Activated CD8-positive, alpha-beta memory T cell treated with anti-CD3 and anti-CD28 coated beads for 48 hours (primary cell): ENCODE data around the gene EPHB2.
"Not testable (repeated sequence)": the region's sequence is repeated elsewhere in the genome, so short reads cannot be mapped to it uniquely, and the experiment has no call there.

ENCODE experiments used
- DNase-seq, 3 experiments: peaks; one replicate each; pipeline ENCODE4 v3.0.0-alpha.2; 2020; ENCODE audit warnings: low read depth in 2 of 3, low spot score in 2 of 3

Gene EPHB2

GRCh38 chr1:22935433-22935832 lies 224.8 kb downstream of the EPHB2 start:
- DNase-seq, result no peak

- no peak for DNase-seq
Measured at GRCh38 chr1:22936681-22937080, 226.0 kb downstream of the EPHB2 start.

- no peak for DNase-seq
Measured at GRCh38 chr1:22941257-22941656, 230.6 kb downstream of the EPHB2 start.

- no peak for DNase-seq
Measured at GRCh38 chr1:22944346-22945055, 233.9 kb downstream of the EPHB2 start.

GRCh38 chr1:22945171-22945570 lies 234.5 kb downstream of the EPHB2 start:
- not testable (repeated sequence) for DNase-seq

GRCh38 chr1:22949822-22950331 lies 239.2 kb downstream of the EPHB2 start:
- no peak for DNase-seq

GRCh38 chr1:22951796-22952195 lies 241.2 kb downstream of the EPHB2 start:
- DNase-seq, result no peak

- DNase-seq, result no peak
Measured at GRCh38 chr1:22952694-22953056, 242.0 kb downstream of the EPHB2 start.

- DNase-seq, result no peak
Measured at GRCh38 chr1:22953057-22953739, 242.6 kb downstream of the EPHB2 start.

- DNase-seq, result no peak
Measured at GRCh38 chr1:22953740-22954141, 243.1 kb downstream of the EPHB2 start.

- DNase-seq, result no peak
Measured at GRCh38 chr1:22955146-22955545, 244.5 kb downstream of the EPHB2 start.

- no peak for DNase-seq
Measured at GRCh38 chr1:22957066-22957465, 246.4 kb downstream of the EPHB2 start.

GRCh38 chr1:22958556-22958955 lies 247.9 kb downstream of the EPHB2 start:
- no peak for DNase-seq

- no peak for DNase-seq
Measured at GRCh38 chr1:22959545-22960360, 249.1 kb downstream of the EPHB2 start.

- DNase-seq, result no peak
Measured at GRCh38 chr1:22962558-22962957, 251.9 kb downstream of the EPHB2 start.

- DNase-seq, result no peak
Measured at GRCh38 chr1:22963044-22963677, 252.5 kb downstream of the EPHB2 start.

GRCh38 chr1:22966309-22966708 lies 255.7 kb downstream of the EPHB2 start:
- no peak for DNase-seq

- no peak for DNase-seq
Measured at GRCh38 chr1:22967833-22968232, 257.2 kb downstream of the EPHB2 start.

- no peak for DNase-seq
Measured at GRCh38 chr1:22969304-22969709, 258.7 kb downstream of the EPHB2 start.

- DNase-seq, result no peak
Measured at GRCh38 chr1:22970096-22970495, 259.5 kb downstream of the EPHB2 start.
